Renal cortical epithelial cell (primary cell): ENCODE measurements around the gene CSTA. TPM values are rescaled to one million over a fixed set of nuclear protein-coding genes. Genes with fewer than 3 reads are reported as not detected.
A peak's percentile ranks its signal among the peaks of the same experiment; 100 is the strongest.

Experiments used
- DNase-seq: peaks from one replicate; pipeline ENCODE4 v3.0.0-alpha.2; 2011; ENCODE audit warnings: low read depth
- total RNA-seq: library from RNA; depleted of rRNA; stranded (reverse); fragments of >200 nt; gene quantifications from 2 replicates; pipeline ENCODE4 v1.2.3, GENCODE V29; 2014

CSTA gene
- total RNA-seq, 1 donor from 2014 or later, result not detected

GRCh38 chr3:122377975-122378374 is 52.9 kb downstream of the CSTA start:
- DNase-seq, result no peak

- DNase-seq, result peak; percentile 66
Measured at GRCh38 chr3:122382888-122383666, 58.0 kb downstream of the CSTA start, which contains the start of gene MIX23. Gene MIX23, minus strand, starts transcription at chr3:122383231. Its CDS starts 7 bp downstream, at chr3:122383224.

GRCh38 chr3:122383771-122384697 is 59.0 kb downstream of the CSTA start, which contains the start of gene FAM162A:
Gene FAM162A, plus strand, starts transcription at chr3:122384182. Its CDS starts 84 bp downstream, at chr3:122384266.
- peak; percentile 75 for DNase-seq

- DNase-seq, result no peak
Measured at GRCh38 chr3:122387709-122388108, 62.7 kb downstream of the CSTA start.

GRCh38 chr3:122389197-122389596 is 64.1 kb downstream of the CSTA start:
- no peak for DNase-seq

- no peak for DNase-seq
Measured at GRCh38 chr3:122389892-122390291, 64.8 kb downstream of the CSTA start.

GRCh38 chr3:122390665-122391064 is 65.6 kb downstream of the CSTA start:
- no peak for DNase-seq

Other genes with a start within 250 kb of the CSTA start
- 3.2 TPM in 1 of 2 replicates, not detected in the other for gene CASR, start 141.6 kb upstream of the CSTA start, total RNA-seq
- 45.8 and 63.6 TPM in 2 replicates for gene MIX23, start 58.0 kb downstream of the CSTA start, total RNA-seq
- 14.1 and 53.6 TPM in 2 replicates for gene FAM162A, start 58.9 kb downstream of the CSTA start, total RNA-seq
- 3.5 and 6.7 TPM in 2 replicates for gene WDR5B, start 90.8 kb downstream of the CSTA start, total RNA-seq
- gene KPNA1, start 189.7 kb downstream of the CSTA start, total RNA-seq, result 29.5 and 61.3 TPM in 2 replicates
- 39.8 and 41.5 TPM in 2 replicates for gene PARP9, start 239.1 kb downstream of the CSTA start, total RNA-seq
- 39.1 and 55.1 TPM in 2 replicates for gene DTX3L, start 239.1 kb downstream of the CSTA start, total RNA-seq